SK-N-SH (cell line): ENCODE results near the gene DGKI. TPM values are rescaled to one million over a fixed set of nuclear protein-coding genes. Genes with fewer than 3 reads are reported as not detected.
A peak's percentile ranks its signal among the peaks of the same experiment; 100 is the strongest.

Source experiments
- CTCF ChIA-PET: fragments of 300-600, 350-600 bp; formaldehyde crosslinking; extraction: SDS; loops from one replicate; lab custom pipeline; 2021; lab: Yijun Ruan, JAX
- POLR2A ChIA-PET: fragments of 350-600 bp; sonication (Branson Sonifier 250); formaldehyde crosslinking; extraction: SDS; loops from one replicate; lab custom pipeline; 2020; ENCODE audit warnings: antibody characterized with exemption, inconsistent platforms; lab: Yijun Ruan, JAX
- DNase-seq: peaks from one replicate; pipeline ENCODE4 v3.0.0; 2012
- H2AFZ ChIP-seq: fragments of 200-600 bp; sonication (generic); 2 replicates; pipeline ENCODE4 v1.8.1; 2016; ENCODE audit warnings: antibody characterized with exemption, mild to moderate bottlenecking, low read depth
- H3F3A ChIP-seq: fragments of 200-600 bp; sonication (generic); replicated peaks from 2 replicates; pipeline ENCODE3; 2016; ENCODE audit warnings: antibody characterized with exemption, mild to moderate bottlenecking; ENCODE audit not compliant: insufficient read depth
- H3K27ac ChIP-seq, 2 experiments: fragments of 200-500 bp in 1 of 2; fragments of 200-600 bp in 1 of 2; sonication (Bioruptor generic) in 1 of 2; sonication (generic), shearing (Covaris generic) in 1 of 2; 2 replicates each; pipeline versions ENCODE4 v1.5.1 to v1.6.1; 2014 to 2016; ENCODE audit warnings: low read depth in 2 of 2, inconsistent platforms in 1 of 2, low read length in 1 of 2, mild to moderate bottlenecking in 1 of 2, mixed read lengths in 1 of 2
- H3K27me3 ChIP-seq: fragments of 200-600 bp; sonication (generic), shearing (Covaris generic); 2 replicates; pipeline ENCODE4 v1.6.1; 2016; ENCODE audit warnings: mixed run types; ENCODE audit not compliant: insufficient read depth
- H3K36me3 ChIP-seq, 2 experiments: fragments of 200-500 bp in 1 of 2; fragments of 200-600 bp in 1 of 2; sonication (Bioruptor generic) in 1 of 2; sonication (generic) in 1 of 2; replicated peaks in 1 of 2; 2 replicates each; pipeline versions ENCODE3 to v1.5.1; 2014 to 2016; ENCODE audit warnings: low read length in 1 of 2, mild to moderate bottlenecking in 1 of 2; ENCODE audit not compliant: insufficient read depth in 2 of 2, control insufficient read depth in 1 of 2
- H3K4me1 ChIP-seq, 2 experiments: fragments of 200-500 bp in 1 of 2; fragments of 200-600 bp in 1 of 2; sonication (Bioruptor generic) in 1 of 2; sonication (generic), shearing (Covaris generic) in 1 of 2; 2 replicates each; pipeline versions ENCODE4 v1.5.1 to v1.6.1; 2014 to 2016; ENCODE audit warnings: low read depth in 1 of 2, low read length in 1 of 2, mixed run types in 1 of 2; ENCODE audit not compliant: insufficient read depth in 2 of 2, control insufficient read depth in 1 of 2
- H3K4me2 ChIP-seq: fragments of 200-600 bp; sonication (generic), shearing (Covaris generic); 2 replicates; pipeline ENCODE4 v1.6.1; 2017; ENCODE audit warnings: mixed run types
- H3K4me3 ChIP-seq, 2 experiments: fragments of 200-500 bp in 1 of 2; fragments of 200-600 bp in 1 of 2; sonication (Bioruptor generic) in 1 of 2; sonication (generic), shearing (Covaris generic) in 1 of 2; 2 replicates each; pipeline versions ENCODE4 v1.5.1 to v1.8.1; 2014 to 2016; ENCODE audit warnings: low read depth in 2 of 2, inconsistent platforms in 1 of 2, low read length in 1 of 2, mild to moderate bottlenecking in 1 of 2, mixed read lengths in 1 of 2, moderate library complexity in 1 of 2
- H3K79me2 ChIP-seq: fragments of 200-600 bp; sonication (generic); 2 replicates; pipeline ENCODE4 v1.8.1; 2017; ENCODE audit warnings: mild to moderate bottlenecking; ENCODE audit not compliant: insufficient read depth
- H3K9ac ChIP-seq: fragments of 200-600 bp; sonication (generic); 2 replicates; pipeline ENCODE4 v1.6.1; 2017; ENCODE audit warnings: mixed run types
- H3K9me2 ChIP-seq: fragments of 200-600 bp; sonication (generic); 2 replicates; pipeline ENCODE4 v1.6.1; 2017; ENCODE audit warnings: mixed run types
- H3K9me3 ChIP-seq: fragments of 200-600 bp; sonication (generic); 2 replicates; pipeline ENCODE4 v1.6.1; 2017; ENCODE audit warnings: mixed run types, mild to moderate bottlenecking, moderate library complexity
- H4K20me1 ChIP-seq: fragments of 200-600 bp; sonication (generic); 2 replicates; pipeline ENCODE4 v1.6.1; 2017; ENCODE audit warnings: mild to moderate bottlenecking, mixed run types; ENCODE audit not compliant: insufficient read depth
- CHD2 ChIP-seq: fragments of 150-350 bp; IDR thresholded peaks from 2 replicates; pipeline ENCODE4 v1.6.1; 2018; ENCODE audit warnings: low read length; ENCODE audit not compliant: partially characterized antibody
- ELF1 ChIP-seq: IDR thresholded peaks from 2 replicates; pipeline ENCODE4 v1.4.0; 2012
- EZH2phosphoT487 ChIP-seq: fragments of 200-600 bp; sonication (generic); IDR thresholded peaks from 2 replicates; pipeline ENCODE4 v1.6.1; 2017; ENCODE audit warnings: low read depth, mixed run types, mild to moderate bottlenecking, antibody characterized with exemption, moderate library complexity, borderline replicate concordance
- GABPA ChIP-seq: IDR thresholded peaks from 2 replicates; pipeline ENCODE4 v1.4.0; 2012; ENCODE audit warnings: low read depth, mild to moderate bottlenecking
- JUND ChIP-seq: IDR thresholded peaks from 2 replicates; pipeline ENCODE4 v1.4.0; 2012
- MAX ChIP-seq: IDR thresholded peaks from 2 replicates; pipeline ENCODE4 v1.4.0; 2012; ENCODE audit warnings: low read depth
- NFIC ChIP-seq: IDR thresholded peaks from 2 replicates; pipeline ENCODE4 v1.4.0; 2012; ENCODE audit warnings: borderline replicate concordance
- NRF1 ChIP-seq: IDR thresholded peaks from 2 replicates; pipeline ENCODE4 v1.6.1; 2012; ENCODE audit warnings: low read depth, mild to moderate bottlenecking, low read length
- RAD21 ChIP-seq: IDR thresholded peaks from 2 replicates; pipeline ENCODE4 v1.6.1; 2012; ENCODE audit warnings: mild to moderate bottlenecking, low read length
- RCOR1 ChIP-seq: fragments of 150-350 bp; IDR thresholded peaks from 2 replicates; pipeline ENCODE4 v1.6.1; 2017; ENCODE audit warnings: antibody characterized with exemption, low read length
- RFX5 ChIP-seq: IDR thresholded peaks from 2 replicates; pipeline ENCODE4 v1.6.1; 2012; ENCODE audit warnings: mild to moderate bottlenecking, improper control_type of control experiment, low read length
- SMC3 ChIP-seq: IDR thresholded peaks from 2 replicates; pipeline ENCODE4 v1.6.1; 2012; ENCODE audit warnings: low read depth, low read length, improper control_type of control experiment
- YY1 ChIP-seq: IDR thresholded peaks from 2 replicates; pipeline ENCODE4 v1.4.0; 2012; ENCODE audit warnings: low read depth, mild to moderate bottlenecking
- WGBS: methylation state at CpG from one replicate; pipeline ENCODE4 v1.1.6; 2017; ENCODE audit warnings: low lambda C conversion rate; 5-methylcytosine and 5-hydroxymethylcytosine counted together
- polyA plus RNA-seq, 3 experiments: library from polyadenylated mRNA; depleted of rRNA; stranded (reverse); fragments of >200 nt; gene quantifications; 2 replicates each; pipeline ENCODE4 v1.2.3, GENCODE V29; 2012
- TF ChIP-seq, protein P1 (sequence below): fragments of 150-350 bp; IDR thresholded peaks from 2 replicates; pipeline ENCODE4 v1.6.1; 2016; ENCODE audit warnings: mild to moderate bottlenecking, low read depth, low read length
- TF ChIP-seq, protein P2 (sequence below): IDR thresholded peaks from 2 replicates; pipeline ENCODE4 v1.6.1; 2012; ENCODE audit warnings: mild to moderate bottlenecking, low read depth, low read length, moderate library complexity

Gene DGKI
- polyA plus RNA-seq, 1 of the 3 experiments (the other 2 are of a cell fraction) = 1.3 TPM

- Histone ChIP-seq H2AFZ (no peak overlapping the region), H3K4me3 (peak overlapping the region in 1 of 2 experiments; percentile 7; a peak in 1 of 4 replicates), H3K9me2 (no peaks in the 10 kb centered on the region), H4K20me1 (no peaks in the 10 kb centered on the region), H3K27me3 (no peaks in the 10 kb centered on the region), H3K4me1 (peaks cover 3 to 34% of the 10 kb centered on the region in 2 experiments; a peak in 3 of 4 replicates), H3K27ac (peak overlapping the region; percentile 56 to 96; a peak in 3 of 4 replicates), H3K79me2 (peaks cover 9% of the 10 kb centered on the region; the same call in 1 of the 2 replicates), H3F3A (peaks cover 56% of the 10 kb centered on the region), H3K9ac (no peak overlapping the region; the same call in 1 of the 2 replicates), H3K4me2 (0 out of 2 replicates have a peak overlapping the region, but pooled peaks have one; percentile 62), H3K36me3 (peaks cover 76 to 78% of the 10 kb centered on the region in 2 experiments), H3K9me3 (no peaks in the 10 kb centered on the region)
- ChIA-PET CTCF (interaction anchor here (0.6 to 4.2 kb wide), 6 partner anchors 10 to 225 kb away, joined by 3 to 13 read pairs (median 4); no protein-coding TSS in a partner anchor), POLR2A (no interaction called here)
- TF ChIP-seq JUND (no peak), RCOR1 (no peak), EZH2phosphoT487 (no peak), CHD2 (no peak), GABPA (no peak), ELF1 (no peak), NFIC (no peak), YY1 (no peak), RFX5 (no peak), NRF1 (no peak), RAD21 (no peak), MAX (no peak), SMC3 (no peak)
- TF ChIP-seq, protein P1, sequence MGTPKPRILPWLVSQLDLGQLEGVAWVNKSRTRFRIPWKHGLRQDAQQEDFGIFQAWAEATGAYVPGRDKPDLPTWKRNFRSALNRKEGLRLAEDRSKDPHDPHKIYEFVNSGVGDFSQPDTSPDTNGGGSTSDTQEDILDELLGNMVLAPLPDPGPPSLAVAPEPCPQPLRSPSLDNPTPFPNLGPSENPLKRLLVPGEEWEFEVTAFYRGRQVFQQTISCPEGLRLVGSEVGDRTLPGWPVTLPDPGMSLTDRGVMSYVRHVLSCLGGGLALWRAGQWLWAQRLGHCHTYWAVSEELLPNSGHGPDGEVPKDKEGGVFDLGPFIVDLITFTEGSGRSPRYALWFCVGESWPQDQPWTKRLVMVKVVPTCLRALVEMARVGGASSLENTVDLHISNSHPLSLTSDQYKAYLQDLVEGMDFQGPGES = no peak
- TF ChIP-seq, protein P2, sequence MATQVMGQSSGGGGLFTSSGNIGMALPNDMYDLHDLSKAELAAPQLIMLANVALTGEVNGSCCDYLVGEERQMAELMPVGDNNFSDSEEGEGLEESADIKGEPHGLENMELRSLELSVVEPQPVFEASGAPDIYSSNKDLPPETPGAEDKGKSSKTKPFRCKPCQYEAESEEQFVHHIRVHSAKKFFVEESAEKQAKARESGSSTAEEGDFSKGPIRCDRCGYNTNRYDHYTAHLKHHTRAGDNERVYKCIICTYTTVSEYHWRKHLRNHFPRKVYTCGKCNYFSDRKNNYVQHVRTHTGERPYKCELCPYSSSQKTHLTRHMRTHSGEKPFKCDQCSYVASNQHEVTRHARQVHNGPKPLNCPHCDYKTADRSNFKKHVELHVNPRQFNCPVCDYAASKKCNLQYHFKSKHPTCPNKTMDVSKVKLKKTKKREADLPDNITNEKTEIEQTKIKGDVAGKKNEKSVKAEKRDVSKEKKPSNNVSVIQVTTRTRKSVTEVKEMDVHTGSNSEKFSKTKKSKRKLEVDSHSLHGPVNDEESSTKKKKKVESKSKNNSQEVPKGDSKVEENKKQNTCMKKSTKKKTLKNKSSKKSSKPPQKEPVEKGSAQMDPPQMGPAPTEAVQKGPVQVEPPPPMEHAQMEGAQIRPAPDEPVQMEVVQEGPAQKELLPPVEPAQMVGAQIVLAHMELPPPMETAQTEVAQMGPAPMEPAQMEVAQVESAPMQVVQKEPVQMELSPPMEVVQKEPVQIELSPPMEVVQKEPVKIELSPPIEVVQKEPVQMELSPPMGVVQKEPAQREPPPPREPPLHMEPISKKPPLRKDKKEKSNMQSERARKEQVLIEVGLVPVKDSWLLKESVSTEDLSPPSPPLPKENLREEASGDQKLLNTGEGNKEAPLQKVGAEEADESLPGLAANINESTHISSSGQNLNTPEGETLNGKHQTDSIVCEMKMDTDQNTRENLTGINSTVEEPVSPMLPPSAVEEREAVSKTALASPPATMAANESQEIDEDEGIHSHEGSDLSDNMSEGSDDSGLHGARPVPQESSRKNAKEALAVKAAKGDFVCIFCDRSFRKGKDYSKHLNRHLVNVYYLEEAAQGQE = no peak
- DNase-seq = no peak
- WGBS = 67% methylated on average over 8 of the region's 8 CpGs
Observed at GRCh38 chr7:137881607-137882260, 35.0 kb upstream of the DGKI start.
